Endothelial cell of umbilical vein (primary cell): ENCODE results near the gene ZKSCAN1.

Source experiments
- CTCF ChIP-seq, 2 donors: IDR thresholded peaks; 1 replicate in 1 of 2; 2 replicates in 1 of 2; pipeline ENCODE4 v1.5.1; 2011; ENCODE audit warnings: low read length in 2 of 2, mild to moderate bottlenecking in 2 of 2, moderate library complexity in 2 of 2, control low read depth in 1 of 2, inconsistent platforms in 1 of 2, low read depth in 1 of 2; ENCODE audit not compliant: insufficient read depth in 1 of 2; ENCODE audit errors: extremely low read depth in 1 of 2
- EZH2 ChIP-seq: IDR thresholded peaks from 2 replicates; pipeline ENCODE4 v1.6.1; 2012; ENCODE audit warnings: borderline replicate concordance, low read depth, mild to moderate bottlenecking, moderate library complexity, low read length, inconsistent platforms; ENCODE audit not compliant: severe bottlenecking
- MYC ChIP-seq: IDR thresholded peaks from one replicate; pipeline ENCODE4 v1.6.1; 2011; ENCODE audit warnings: mild to moderate bottlenecking, low read depth, low read length
- POLR2A ChIP-seq: IDR thresholded peaks from 2 replicates; pipeline ENCODE4 v1.6.1; 2012; ENCODE audit warnings: low read depth, mild to moderate bottlenecking, control low read depth, low read length

- no peak for TF ChIP-seq CTCF (IDR thresholded peaks at IDR 0.05; ENCODE audit: extremely low read depth in 1 of 2, insufficient read depth in 1 of 2, low read depth in 1 of 2, low read length in 2 of 2)
- TF ChIP-seq POLR2A, result no peak
- TF ChIP-seq EZH2, result no peak
- TF ChIP-seq MYC, result no peak
Measured at GRCh38 chr7:100080907-100081534, 65.6 kb downstream of the ZKSCAN1 start.
